Measurements from ENCODE around the gene GRB2.

The GRB2 gene

GRCh38 chr17:75271955-75272847 is 133.3 kb downstream of the GRB2 start:
- DNase-seq, result no peak

- peak; percentile 93 for DNase-seq
These were observed 134.1 kb downstream of the GRB2 start for GRCh38 chr17:75271233-75271954.

- DNase-seq, result no peak
These were observed 134.6 kb downstream of the GRB2 start, which contains the start of gene MIF4GD for GRCh38 chr17:75270966-75271232. TSS of gene MIF4GD (minus strand) at chr17:75271231. CDS start at chr17:75270195, 1,036 bp downstream.

- DNase-seq, result peak; percentile 84
These were observed 135.1 kb downstream of the GRB2 start for GRCh38 chr17:75270218-75270965.

GRCh38 chr17:75269844-75270217 is 135.6 kb downstream of the GRB2 start:
- DNase-seq, result no peak
